HG03558 (cell line): ENCODE data around the gene IFI27L2.
A peak's percentile ranks its signal among the peaks of the same experiment; 100 is the strongest.

ENCODE experiments used
- ATAC-seq: cut with Tn5 transposase; IDR thresholded peaks from one replicate; pipeline ENCODE4 v1.9.1; 2021; ENCODE audit warnings: moderate number of reproducible peaks; ENCODE audit not compliant: unreplicated experiment; ENCODE audit errors: extremely low read depth

Gene IFI27L2

DNA sequence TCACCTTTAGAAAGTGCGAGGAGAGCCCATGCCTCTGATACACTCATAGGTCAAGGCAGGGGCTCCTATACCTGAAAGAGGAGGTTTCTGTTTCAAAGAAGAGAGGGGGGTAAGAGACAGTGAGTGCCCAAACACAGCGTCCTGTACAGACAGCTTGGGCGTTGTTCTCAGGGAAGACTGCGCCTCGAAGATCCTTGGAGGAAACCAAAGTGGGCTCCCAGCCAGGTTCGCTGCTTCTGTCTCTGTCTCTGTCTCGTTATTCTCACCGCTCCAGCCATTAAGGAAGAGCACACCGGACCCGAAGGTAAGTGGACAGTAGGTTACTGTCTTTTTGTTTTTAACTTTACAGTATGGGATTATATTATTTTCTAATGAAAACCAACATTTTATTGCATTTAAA lies 24.7 kb downstream of the IFI27L2 start:
- no peak for ATAC-seq

DNA sequence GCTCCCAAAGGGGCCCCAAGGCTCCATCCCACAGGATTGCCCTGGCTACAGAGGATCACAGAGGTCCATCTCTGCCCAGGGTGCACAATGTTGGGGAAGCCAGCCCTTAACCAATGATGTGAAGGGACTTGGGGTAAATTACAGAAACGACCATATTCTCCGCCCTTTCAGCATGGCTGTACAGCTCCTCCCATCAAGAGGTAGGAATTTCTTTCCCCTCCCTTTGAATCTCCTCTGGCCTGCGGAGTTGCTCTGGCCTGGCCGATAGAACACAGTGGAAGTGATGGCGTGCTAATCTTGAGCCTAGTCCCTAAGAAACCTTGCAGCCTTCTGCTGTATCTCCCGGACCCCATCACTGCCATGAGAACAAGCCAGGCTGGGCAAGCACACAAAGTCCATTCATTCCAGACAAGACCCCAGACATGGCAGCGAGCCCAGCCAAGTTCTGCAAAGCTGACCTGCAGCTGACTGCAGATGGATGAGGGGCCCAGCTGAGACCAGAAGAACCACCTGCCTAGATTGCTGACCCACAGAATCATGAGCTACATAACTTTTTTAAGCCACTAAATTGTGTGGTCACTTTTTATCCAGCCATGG lies 25.8 kb downstream of the IFI27L2 start:
- no peak for ATAC-seq

DNA sequence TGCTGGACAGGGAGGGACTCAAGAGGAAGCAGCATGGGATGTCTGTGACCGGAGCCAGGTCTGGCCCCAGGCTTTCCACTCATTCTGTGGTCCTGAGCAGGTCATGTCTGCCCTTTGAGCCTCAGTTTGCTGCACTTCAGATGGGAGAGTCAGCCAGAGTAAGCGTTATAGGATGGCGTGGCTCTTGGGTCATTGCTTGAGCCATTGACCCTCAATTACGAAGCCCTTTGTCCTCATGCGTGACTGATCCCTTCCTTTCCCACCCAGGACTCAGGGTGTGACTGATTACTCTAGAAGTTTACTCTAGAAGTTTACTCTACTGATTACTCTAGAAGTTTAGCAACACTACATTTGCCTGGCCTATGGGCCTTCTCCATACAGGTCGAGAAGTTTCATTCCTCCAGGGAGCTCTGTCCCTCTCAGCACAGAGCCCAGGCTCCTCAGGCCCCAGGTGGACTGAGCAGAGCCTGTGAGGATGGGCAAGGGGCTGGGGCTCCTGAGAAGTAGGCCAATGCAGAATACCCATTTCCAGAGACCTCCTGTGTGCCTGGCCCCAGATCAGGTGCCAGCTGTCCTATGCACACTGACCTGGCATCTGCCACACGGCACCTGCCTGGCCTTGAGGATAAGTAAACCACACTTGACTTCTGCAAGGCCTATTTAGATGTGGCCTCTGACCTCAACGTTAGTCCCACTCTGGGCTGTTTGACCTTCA lies 26.5 kb downstream of the IFI27L2 start:
- no peak for ATAC-seq

DNA sequence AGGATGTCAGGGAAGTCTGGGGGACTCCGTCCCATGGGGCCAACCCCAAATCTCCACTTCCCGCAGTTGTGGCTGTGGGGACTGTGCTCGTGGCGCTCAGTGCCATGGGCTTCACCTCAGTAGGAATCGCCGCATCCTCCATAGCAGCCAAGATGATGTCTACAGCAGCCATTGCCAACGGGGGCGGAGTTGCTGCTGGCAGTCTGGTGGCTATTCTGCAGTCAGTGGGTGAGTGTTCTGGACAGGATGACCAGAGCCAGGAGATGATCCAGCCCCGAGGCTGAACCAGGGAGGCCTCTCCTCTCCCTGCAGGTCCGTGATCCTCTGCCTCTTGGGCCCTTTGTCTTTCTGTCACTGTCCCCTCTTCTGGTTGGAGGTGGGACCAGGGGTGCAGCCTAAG lies 27.7 kb downstream of the IFI27L2 start:
- no peak for ATAC-seq

DNA sequence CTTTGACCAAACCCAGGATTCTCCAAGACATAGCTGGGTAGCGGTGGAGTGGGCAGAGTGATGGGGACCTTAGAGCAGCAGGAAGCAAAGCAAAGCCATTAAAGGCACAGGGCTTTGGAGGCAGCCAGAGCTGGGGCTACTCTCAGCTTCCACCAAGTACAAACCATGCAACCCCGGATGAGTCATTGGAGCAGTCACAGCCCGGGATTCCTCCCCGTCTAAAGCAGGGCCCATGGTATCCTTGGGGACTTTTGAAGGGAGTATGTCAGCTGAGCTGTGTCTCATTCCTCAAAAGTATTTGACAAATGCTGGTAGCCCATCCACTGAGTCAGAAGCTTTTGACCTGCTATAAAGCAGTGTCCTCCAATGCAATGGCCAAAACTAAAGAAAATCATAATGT lies 28.6 kb downstream of the IFI27L2 start:
- no peak for ATAC-seq

DNA sequence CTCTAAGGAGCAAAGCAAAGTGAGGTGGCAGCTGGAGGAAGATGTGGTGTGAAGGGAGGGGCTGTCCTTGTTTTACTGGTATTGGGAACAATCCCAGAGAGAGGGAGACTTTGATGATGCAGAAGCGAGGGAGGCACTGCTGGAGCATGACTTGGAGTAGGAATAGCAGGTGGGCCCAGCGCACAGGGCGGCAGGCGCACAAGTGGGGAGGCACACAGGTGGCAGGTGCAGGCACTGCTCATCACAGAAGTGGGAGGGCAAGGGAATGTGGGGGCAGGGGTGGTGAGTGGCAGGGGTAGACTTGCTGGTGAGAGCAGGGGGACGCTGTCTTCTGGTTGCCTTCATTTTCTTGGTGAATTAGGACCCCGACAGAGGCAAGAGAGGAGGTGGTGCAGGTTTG lies 30.4 kb downstream of the IFI27L2 start:
- no peak for ATAC-seq

DNA sequence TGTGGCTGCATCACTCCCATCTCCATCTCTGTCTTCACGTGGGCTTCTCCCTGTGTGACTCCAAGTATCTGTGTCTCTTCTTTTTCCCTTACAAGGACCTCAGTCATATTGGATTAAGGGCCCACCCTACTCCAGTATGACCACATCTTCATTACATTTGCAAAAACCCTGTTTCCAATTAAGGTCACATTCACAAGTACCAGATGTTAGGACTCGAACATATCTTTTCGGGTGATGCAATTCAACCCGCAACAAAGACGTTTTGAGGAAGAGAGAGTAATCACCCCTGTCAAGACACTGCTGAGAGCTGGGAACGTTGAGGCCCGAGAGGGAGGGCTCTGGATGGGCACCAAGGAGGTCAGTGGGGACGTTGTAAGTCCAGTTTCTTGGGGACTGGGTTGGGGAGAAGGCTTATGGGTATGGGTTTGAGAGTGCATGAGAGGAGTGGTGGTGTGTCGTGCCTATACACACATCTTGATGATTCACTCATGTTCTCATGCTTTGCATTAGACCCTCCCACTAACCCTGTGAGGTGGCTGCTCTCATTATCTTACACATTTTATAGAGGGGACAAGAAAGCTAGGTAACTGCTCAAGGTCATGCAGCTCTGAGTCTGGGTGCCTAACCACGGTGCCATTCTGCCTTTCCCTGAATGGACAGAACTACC lies 30.9 kb downstream of the IFI27L2 start:
- ATAC-seq = no peak

DNA sequence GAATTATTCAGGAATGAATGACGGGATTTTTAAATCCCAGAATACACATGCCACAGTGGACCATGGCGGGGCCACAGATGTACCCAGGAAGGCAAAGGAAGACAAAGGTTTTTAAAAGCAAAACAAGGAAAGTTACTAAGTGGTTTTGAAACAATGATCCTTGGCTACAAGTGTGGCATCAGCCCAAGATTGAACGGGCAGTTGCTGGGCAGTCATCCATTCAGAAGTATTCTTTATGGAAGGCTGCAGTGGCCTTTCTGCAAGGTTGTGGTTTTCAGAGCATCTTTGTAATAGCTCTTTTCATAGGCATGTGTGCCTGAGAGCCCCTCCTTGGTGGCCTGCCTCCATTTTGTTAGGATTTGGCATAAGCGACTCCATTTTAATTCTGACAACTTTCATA lies 32.3 kb downstream of the IFI27L2 start:
- no peak for ATAC-seq

DNA sequence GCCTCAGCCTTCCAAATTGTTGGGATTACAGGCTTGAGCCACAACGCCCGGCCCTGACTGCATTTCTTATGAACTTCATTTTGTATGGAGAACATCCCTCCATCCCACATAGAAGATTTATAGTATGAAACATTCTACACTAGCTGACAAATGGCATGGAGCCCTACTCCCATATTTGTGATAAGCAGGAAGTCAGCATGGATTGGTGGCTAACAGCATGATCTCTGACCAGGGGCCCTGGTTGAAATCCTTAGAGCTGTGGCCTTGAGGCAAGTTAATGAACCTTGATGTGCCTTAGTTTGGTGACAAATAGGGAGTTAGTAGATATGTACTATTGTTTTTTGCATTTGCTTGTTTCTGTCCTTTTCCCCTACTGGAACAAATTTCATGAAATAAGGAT lies 36.0 kb downstream of the IFI27L2 start:
- ATAC-seq = no peak

DNA sequence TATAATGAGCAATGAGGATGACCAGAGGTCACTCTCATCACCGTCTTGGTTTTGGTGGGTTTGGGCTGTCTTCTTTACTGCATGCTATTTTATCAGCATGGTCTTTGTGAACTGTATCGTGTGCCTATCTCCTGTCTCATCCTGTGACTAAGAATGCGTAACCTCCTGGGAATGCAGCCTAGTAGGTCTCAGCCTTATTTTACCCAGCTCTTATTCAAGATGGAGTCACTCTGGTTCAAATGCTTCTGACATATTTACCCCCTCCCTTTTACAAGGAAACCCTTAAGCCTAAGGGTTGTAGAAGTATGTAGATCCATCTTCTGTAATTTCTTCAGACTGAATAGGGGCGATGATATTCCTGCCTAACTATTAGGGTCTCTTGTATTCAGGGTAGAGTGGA lies 39.9 kb downstream of the IFI27L2 start:
- no peak for ATAC-seq

DNA sequence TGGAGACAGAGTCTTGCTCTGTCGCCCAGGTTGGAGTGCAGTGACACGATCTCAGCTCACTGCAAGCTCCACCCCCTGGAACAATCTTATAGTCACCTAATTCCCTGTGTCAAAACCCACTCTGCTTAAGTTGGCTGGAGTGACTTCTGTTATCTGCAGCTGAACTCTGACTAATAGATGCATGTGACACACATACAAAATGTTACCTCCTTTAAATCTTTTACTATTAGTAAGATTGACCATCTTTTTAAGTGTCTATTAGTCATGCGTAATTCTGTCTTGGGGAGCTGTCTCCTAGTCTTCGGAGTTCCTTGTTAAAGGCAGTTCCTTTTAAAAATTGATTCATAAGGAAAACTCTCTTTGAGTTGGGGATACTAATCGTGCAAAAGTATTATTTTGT lies 40.9 kb downstream of the IFI27L2 start:
- no peak for ATAC-seq

DNA sequence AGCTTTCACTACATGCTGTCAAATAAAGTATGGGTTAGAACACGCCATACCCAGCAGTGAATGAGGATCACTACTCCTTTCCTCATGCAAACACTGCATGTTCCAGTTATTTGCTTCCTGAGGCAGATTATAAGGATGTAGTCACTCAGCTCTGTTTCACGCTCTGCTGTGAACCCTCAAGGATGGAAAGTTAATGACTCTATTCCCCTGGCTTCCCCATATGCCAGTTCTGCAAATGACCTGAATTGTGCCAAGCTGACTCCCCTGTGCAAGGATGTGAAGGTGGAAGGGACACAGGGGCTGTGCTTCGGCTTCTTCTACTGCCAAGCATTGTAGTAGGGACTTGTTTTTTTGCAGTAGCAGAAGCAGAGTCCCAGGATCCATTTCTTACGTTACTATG lies 41.5 kb downstream of the IFI27L2 start:
- ATAC-seq = no peak

DNA sequence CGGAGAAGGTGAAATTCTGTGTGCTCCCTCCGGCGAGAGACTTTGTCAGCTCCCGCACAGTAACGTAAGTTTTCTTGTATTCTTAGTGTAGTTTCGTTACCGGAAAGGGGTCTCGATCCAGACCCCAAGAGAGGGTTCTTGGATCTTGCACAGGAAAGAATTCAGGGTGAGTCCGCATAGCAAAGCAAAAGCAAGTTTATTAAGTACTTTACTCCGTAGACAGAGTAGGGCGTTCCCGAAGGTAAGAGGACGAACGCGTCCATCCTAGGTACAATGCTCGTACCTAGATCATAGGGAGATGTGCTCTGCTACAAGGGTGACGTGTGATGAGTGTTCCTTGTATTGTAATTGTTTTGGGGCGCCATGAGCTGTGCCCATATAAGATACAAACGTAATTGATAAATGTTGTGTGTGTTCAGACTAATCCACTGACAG lies 48.0 kb downstream of the IFI27L2 start:
- ATAC-seq = peak; percentile 14

DNA sequence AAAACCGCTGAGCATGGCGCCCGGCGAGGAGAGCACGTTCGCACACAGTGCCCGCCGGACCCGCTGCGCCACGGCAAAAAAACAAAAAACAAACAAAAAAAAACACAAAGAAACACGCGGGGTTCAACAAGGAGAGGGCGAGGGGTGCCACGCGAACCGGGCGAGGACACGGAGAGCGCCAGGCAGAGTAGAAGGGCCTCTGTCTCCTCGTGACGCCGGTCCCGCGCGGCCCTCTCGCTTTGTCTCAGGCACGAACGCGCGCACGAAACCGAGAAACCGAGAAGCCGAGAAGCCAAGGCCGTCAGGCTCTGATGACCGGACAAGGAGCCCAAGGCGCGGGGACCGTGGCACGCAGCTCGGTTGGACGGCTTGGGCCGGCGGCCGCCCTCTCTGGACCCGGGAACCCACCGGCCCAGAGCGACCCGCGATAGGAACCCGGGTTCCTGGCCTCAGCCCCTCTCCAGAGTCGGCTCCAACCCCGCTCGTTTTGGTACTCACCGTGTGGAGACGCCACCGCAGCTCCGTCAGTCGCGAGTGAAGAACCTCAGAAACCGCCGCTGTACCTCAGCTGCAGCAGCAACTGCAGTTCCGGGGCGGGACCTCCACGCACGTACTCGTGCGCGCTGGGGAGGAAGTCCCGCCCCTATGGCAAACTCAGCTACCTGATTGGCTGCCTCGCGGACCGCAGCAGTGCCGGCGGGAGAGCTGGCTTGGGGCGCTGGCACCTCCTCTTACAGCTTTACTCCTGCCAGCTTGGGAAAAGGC lies 48.6 kb downstream of the IFI27L2 start, which contains the start of the genes DDX24 and IFI27L1:
TSS of gene DDX24 (minus strand) at position 582 of the 765 bp plus-strand sequence. CDS start 1,460 bp downstream, outside the sequence.
TSS of gene IFI27L1 (plus strand) at position 690 of the 765 bp plus-strand sequence. CDS start 15,628 bp downstream, outside the sequence.
- ATAC-seq = peak; percentile 97

DNA sequence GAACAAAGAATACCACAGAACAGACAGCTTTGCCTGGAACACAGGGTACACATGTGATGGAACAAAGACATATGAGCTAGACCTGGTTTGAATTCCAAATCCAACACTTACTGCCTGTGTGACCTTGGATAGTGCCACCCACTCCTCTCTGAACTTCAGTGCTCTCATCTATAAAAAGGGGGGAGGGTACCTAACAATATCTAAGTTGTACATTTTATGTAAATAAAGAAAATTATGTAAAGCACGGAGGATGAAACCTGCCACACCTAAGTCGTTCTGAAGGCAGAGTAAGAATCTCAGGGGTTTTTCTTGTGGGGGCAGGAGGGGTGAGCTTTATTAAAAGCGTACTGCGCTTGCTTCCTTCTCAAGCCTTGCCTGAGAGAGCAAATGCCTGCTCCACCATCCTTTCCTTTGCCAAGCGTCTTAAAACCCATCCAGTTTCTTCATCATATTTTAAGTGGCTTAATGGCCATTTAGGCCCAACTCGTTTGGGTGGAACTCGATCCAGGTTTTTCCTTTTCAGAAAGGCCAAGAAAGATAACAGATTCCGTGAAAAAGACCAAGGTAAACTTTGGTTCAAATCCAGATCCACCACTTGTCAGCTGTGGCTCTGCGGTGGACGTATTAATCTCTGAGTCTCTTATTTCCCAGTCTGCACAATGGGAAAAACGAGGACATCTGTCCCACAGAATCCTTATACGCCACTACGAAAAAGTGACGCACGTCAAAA lies 49.3 kb downstream of the IFI27L2 start:
- ATAC-seq = no peak

DNA sequence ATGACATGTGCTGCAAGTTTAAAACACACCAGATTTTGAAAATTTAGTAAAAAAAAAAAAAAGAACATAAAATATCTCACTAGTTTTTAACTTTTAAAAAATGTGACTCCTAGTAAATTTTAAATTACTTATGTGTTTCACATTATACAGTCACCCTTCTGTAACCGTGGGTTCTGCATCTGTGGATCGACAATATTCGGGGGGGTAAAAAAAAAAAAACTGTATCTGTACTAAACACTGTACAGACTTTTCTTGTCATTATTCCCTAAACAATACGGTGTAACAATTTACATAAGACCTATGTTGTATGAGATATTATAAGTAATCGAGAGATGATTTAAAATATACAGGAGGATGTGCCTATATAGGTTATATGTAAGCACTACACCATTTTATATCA lies 51.6 kb downstream of the IFI27L2 start:
- no peak for ATAC-seq
